SJCRH30 (cell line): Measurements from ENCODE around the gene C19orf25. TPM values are rescaled to one million over a fixed set of nuclear protein-coding genes. Genes with fewer than 3 reads are reported as not detected.
"Not testable (repeated sequence)": the region's sequence is repeated elsewhere in the genome, so short reads cannot be mapped to it uniquely, and the experiment has no call there.

Source experiments
- DNase-seq, 2 experiments: peaks; one replicate each; pipeline ENCODE4 v3.0.0-alpha.2; 2015 to 2020
- H3K27ac ChIP-seq: fragments of 250-450 bp; sonication (Bioruptor Pico); 2 replicates; pipeline ENCODE4 v1.5.1; 2020; ENCODE audit warnings: mild to moderate bottlenecking, moderate library complexity
- H3K27me3 ChIP-seq: fragments of 250-450 bp; sonication (Bioruptor Pico); 2 replicates; pipeline ENCODE4 v1.5.1; 2020; ENCODE audit warnings: mild to moderate bottlenecking, moderate library complexity
- H3K36me3 ChIP-seq: fragments of 250-450 bp; sonication (Bioruptor Pico); 2 replicates; pipeline ENCODE4 v1.5.1; 2020; ENCODE audit warnings: mild to moderate bottlenecking, moderate library complexity
- H3K4me1 ChIP-seq: fragments of 250-450 bp; sonication (Bioruptor Pico); 2 replicates; pipeline ENCODE4 v1.5.1; 2020; ENCODE audit warnings: mild to moderate bottlenecking, moderate library complexity
- H3K4me3 ChIP-seq: fragments of 250-450 bp; sonication (Bioruptor Pico); 2 replicates; pipeline ENCODE4 v1.5.1; 2020; ENCODE audit warnings: mild to moderate bottlenecking, moderate library complexity
- H3K9me3 ChIP-seq: fragments of 250-450 bp; sonication (Bioruptor Pico); replicated peaks from 2 replicates; pipeline ENCODE4 v1.5.1; 2020; ENCODE audit warnings: mild to moderate bottlenecking, moderate library complexity
- total RNA-seq: library from RNA; depleted of rRNA; stranded (reverse); fragments of >200 nt; shearing (Covaris generic); gene quantifications from 2 replicates; pipeline ENCODE4 v1.2.3, GENCODE V29; 2014

C19orf25 gene
- total RNA-seq, 1 experiment from 2014 or later = 26.6 TPM

DNA sequence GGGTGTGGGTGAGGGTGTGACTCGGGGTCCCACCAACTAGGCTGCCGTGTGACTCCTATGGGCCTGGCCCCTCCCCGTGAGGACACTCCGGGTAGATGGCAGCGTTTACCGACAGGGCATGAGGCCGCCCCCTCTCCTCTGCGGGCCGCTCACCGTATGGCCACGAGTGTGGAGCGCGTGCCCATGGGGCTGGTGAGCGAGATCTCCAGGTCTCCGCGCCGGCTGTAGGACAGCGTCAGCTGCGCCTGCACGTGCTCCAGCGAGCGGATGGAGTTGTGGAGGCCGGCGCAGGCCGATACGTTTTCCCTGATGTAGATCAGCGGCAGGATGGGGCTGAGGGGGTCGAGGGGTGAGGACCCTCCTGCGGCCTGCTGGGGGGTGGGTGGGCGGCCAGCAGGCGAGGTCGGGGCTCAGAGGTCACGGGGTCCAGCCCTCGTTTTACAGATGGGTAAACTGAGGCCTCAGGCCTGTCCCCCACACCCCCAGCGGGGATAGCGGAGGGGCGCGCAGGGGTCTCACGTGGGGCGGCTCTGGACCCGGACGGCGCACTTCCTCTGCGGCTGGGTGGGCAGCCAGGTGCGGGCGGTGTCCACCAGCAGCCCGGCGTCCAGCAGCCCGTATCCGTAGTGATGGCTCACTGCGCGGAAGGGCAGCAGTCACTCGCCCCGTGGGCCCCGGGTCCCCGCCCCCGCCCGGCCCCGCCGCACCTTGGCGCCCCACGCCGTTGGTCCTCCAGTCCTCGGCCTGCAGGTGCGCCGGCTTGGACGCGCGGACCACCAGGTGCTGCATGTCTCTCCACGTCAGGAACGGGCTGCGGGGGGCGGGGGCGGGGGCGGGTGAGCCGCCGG is 4.3 kb upstream of the C19orf25 start:
- no peak for DNase-seq
- H3K27ac ChIP-seq = no peak overlapping the region
- H3K9me3 ChIP-seq = no peaks in the 10 kb centered on the region
- H3K4me3 ChIP-seq = no peak overlapping the region
- H3K4me1 ChIP-seq = no peaks in the 10 kb centered on the region
- H3K27me3 ChIP-seq = no peaks in the 10 kb centered on the region
- no peaks in the 10 kb centered on the region for H3K36me3 ChIP-seq

DNA sequence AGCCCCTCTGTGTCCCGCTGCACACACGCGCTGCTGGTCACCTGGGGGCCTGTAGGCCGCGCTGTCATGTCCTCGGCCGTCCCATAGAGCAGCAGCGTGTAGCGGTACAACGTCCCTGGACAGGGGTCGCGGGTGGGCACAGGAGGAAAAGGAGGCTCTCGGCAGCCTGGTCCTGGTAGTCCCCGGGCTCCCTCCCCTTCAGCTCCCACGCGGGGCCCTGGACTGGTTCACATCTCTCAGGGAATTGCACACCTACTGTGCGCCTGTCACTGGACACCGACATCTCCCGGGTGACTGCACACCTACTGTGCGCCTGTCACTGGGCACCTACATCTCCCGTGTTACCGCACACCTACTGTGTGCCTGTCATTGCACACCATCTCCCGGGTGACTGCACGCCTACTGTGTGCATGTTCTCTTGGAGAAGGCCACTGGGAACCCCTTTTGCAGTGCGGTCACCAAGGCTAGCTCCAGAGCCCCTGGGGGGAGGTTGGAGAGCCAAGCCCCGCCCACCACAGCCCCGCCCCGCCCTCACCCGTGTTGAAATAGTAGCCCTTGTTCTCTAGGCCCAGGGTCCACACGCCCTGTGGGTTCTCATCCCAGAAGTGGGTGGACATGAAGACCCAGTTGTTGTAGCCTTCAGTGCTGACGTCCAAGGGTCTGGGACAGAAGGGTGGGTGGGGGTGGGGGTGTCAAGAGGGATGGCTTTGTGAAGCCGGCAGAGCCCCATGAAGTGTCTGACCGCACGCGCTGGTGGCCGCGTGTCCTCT is 3.5 kb upstream of the C19orf25 start:
- no peak for DNase-seq
- Histone ChIP-seq H3K27ac (no peak overlapping the region), H3K4me1 (no peaks in the 10 kb centered on the region), H3K9me3 (no peaks in the 10 kb centered on the region), H3K4me3 (no peak overlapping the region), H3K36me3 (peaks cover 1% of the 10 kb centered on the region; the same call in 1 of the 2 replicates), H3K27me3 (no peaks in the 10 kb centered on the region)

DNA sequence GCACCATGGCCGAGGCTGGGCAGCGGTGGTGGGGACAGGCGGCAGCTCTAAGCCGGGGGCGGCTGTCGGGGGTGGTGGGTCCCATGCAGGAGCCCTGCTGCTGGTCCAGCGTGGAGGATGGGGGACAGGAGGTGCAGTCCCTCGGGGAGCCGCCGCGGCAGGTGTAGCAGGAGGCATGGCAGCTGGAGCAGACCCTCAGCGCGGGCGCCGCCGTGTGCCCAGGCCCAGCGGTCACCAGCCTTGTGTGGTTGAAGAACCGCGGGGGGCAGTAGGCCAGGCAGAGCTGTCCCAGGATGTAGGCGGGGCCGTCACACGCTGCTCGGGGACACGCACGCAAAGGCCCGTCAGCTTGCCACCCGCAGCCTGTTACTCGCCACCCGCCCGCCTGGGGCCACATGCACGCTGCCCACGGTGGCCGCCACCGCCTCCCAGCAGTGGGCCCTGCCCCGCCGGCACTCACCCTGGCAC is 2.9 kb upstream of the C19orf25 start:
- Histone ChIP-seq H3K4me3 (no peak overlapping the region), H3K4me1 (no peaks in the 10 kb centered on the region), H3K27me3 (no peaks in the 10 kb centered on the region), H3K36me3 (peaks cover 4% of the 10 kb centered on the region; the same call in 1 of the 2 replicates), H3K9me3 (no peaks in the 10 kb centered on the region), H3K27ac (no peak overlapping the region)
- DNase-seq = no peak

DNA sequence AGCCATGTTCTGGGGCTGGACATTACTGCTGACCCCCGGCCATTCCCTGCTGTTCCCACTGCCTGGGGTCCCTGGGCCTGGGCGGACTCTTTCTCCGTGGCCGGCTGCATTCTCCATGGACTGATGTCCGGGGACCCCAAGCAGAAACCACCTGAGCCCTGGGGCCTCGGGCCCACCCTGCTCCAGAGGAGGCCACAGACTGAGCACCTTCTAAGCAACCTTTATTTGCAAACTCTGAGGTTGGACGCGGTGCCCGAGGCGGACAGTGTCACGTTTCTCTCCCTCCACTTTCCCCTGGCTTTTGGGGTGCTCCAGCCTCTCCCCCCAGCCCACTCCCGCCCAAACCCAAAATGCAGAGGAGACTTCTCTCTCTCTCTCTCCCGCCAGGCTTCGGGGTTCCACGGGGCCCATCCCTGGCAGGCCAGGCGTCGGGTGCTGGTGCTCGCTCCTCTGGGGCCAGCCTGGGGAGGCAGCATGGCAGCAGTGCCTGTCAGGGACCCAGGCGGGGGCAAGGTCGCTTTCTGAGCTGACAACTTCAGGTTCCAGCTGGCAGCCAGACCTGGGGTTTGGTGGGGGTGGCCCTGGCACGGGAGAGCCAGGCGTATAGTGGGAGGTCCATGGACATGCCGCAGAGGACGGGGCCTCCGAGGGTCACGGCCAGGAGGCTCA is 2.3 kb upstream of the C19orf25 start:
- H3K4me3 ChIP-seq = no peak overlapping the region
- no peak for DNase-seq
- H3K27ac ChIP-seq = no peak overlapping the region
- H3K9me3 ChIP-seq = no peaks in the 10 kb centered on the region
- H3K4me1 ChIP-seq = no peaks in the 10 kb centered on the region
- H3K36me3 ChIP-seq = peaks cover 4% of the 10 kb centered on the region; the same call in 1 of the 2 replicates
- no peaks in the 10 kb centered on the region for H3K27me3 ChIP-seq

DNA sequence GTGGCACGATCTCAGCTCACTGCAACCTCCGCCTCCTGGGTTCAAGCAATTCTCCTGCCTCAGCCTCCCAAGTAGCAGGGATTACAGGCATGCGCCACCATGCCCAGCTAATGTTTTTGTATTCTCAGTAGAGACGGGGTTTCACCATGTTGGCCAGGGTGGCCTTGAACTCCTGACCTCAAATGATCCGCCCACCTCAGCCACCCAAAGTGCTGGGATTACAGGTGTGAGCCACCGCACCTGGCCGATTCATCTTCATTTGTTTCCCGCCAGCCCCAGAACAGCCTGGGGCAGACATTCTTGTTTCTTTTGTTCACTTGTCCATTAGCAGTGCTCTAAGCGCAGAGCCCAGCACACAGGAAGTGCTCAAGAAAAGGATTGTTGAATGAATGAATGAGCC is 2.0 kb downstream of the C19orf25 start:
- H3K4me1 ChIP-seq, H3K9me3 ChIP-seq: not testable (repeated sequence)

DNA sequence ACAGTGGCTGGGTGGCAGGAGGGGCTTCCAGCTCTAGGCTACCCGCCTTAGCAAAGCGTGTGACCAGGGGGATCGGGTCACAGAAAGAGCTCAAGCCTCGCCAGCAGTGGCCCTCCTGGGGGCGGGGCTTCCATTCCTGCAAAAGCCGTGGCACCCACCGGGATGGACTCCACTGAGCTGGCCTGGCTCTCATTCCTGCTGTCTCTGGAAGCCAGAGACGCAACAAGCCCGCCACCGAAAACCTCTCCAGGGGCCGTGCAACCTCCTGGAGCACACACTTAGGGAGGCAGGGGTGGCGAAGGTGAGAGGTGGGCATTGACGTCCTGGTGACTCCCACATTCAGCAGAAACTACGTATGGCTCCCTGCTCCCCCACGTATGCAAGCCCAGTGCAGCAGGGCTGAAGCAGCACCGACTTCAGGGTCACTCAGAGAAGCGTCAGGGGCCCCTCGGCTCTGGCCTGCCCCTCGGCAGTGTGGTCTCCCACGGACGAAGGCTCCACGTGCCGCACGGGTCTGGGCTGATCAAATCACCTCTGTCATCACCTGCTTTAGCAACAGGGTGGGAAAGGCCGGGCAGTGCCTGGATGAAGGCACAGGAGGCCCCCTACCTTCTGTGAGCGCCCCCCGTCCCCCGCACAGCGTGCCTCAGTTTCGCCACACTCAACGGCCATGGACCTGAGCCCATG is 3.1 kb downstream of the C19orf25 start:
- Histone ChIP-seq H3K36me3 (peaks cover 4% of the 10 kb centered on the region; the same call in 1 of the 2 replicates), H3K4me3 (no peak overlapping the region), H3K27ac (no peak overlapping the region), H3K4me1 (peaks cover 2% of the 10 kb centered on the region; the same call in 1 of the 2 replicates), H3K9me3 (no peaks in the 10 kb centered on the region), H3K27me3 (no peaks in the 10 kb centered on the region; the same call in 1 of the 2 replicates)
- no peak for DNase-seq

More for the DNA sequence above, 2.0 kb downstream of the C19orf25 start:
- not testable (repeated sequence) for H3K27me3 ChIP-seq, H3K36me3 ChIP-seq, H3K27ac ChIP-seq, DNase-seq, H3K4me3 ChIP-seq

DNA sequence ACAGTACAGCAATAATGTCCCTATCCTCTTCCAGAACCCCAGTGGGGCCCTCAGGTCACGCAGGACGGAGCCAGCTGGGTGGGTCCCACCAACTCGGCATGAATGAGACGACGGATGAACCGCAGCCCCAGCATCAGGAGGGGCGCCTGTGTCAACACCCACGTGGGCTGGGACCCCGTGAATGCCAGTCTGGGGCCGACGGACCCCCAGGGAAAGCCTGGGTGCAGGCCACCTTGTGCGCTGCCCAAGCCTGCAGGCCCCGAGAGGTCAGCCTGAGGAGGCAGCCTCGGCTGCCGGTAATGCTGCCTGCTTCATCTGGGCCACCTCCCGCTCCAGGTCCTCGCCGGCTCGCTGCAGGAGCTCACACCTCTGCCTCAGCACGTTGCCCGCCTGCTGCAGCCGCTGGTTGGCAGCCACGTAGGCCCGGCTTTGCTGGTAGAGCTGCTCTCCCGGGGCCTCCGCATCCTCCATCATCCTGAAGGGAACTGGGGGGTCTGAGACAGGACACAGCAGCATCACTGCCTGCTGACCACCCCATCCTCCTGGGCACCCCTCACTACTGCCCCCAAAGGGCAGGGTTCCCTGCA is 4.2 kb downstream of the C19orf25 start:
- H3K36me3 ChIP-seq = peaks cover 4% of the 10 kb centered on the region; the same call in 1 of the 2 replicates
- no peak overlapping the region for H3K27ac ChIP-seq
- H3K4me1 ChIP-seq = peaks cover 2% of the 10 kb centered on the region; the same call in 1 of the 2 replicates
- H3K9me3 ChIP-seq = no peaks in the 10 kb centered on the region
- H3K4me3 ChIP-seq = no peak overlapping the region
- no peak for DNase-seq
- H3K27me3 ChIP-seq = no peaks in the 10 kb centered on the region; the same call in 1 of the 2 replicates

DNA sequence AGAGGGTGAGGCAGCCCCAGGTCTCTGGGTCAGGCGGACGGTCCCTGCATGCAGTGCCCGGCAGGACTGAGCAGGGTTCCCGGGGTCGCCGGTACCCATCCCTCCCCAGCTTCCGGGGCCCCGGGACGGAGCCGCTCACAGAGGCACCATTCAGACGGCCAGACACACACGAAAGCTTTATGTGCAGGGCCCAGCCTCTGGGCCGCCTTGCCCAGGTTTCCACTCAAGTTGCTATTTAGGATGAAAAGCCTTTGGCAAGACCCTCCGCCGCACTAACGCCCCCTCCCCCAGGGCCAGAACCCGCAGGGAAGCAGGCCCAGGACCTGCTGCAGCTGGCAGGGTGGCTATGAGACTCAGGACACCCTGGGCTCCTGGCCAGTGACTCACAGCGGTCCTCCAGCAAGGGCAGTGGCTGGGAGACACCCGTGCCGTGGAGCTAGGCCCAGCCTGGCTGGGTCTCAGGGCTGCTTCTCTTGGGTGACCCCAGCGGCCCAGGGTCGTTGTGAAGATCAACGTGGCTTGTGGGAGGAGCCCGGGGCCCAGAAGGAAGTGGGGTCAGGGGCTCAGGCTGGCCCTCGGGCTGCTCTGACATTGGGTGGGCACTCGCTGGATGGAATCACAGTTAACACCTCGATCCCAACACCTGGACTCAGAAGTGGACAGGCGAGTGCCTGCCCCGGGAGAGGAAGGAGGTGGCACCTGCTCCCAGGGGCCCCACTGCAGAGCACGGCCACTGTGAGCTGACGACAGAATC is 4.8 kb downstream of the C19orf25 start:
- Histone ChIP-seq H3K4me1 (peaks cover 2% of the 10 kb centered on the region; the same call in 1 of the 2 replicates), H3K9me3 (no peaks in the 10 kb centered on the region), H3K27me3 (no peaks in the 10 kb centered on the region; the same call in 1 of the 2 replicates), H3K27ac (no peak overlapping the region), H3K36me3 (peaks cover 4% of the 10 kb centered on the region; the same call in 1 of the 2 replicates), H3K4me3 (no peak overlapping the region)
- DNase-seq = no peak

DNA sequence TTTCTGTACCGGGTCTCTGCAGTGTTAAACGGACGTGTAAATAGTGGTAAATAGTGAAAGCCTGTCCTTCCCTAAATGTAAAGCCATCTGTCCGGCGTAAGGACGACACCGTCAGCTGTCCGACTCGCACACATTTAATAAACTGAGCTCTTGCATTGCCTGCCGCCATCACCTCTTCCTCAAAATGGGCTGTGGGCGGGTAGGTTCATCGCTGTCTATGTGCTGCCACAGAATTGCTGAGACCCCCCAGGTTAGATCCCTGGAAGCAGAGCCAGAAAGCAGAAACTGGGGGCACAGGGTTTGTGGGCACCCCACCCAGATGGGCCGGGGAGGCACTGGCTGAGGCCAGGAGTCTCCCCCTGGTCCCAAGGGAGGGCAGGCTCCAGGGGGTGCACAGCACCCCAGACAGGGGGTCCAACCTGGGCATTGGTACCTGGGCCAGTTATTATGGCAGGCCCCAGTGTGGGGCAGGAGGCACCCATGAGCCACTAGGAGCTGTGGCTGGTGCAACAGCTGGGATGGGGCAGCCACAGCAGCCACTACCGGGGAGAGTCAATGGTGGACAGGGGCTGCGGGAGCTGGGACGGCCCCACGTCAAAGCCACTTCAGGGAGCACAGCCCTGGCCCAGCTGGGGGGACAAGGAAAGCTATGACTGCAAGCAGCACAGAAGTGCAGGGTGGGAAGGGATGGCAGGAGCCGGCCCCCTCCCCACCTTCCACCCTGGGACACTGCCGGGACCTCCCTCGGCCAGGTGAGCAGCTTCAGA is 5.7 kb downstream of the C19orf25 start:
- Histone ChIP-seq H3K4me3 (no peak overlapping the region), H3K4me1 (peaks cover 2% of the 10 kb centered on the region; the same call in 1 of the 2 replicates), H3K27me3 (no peaks in the 10 kb centered on the region; the same call in 1 of the 2 replicates), H3K27ac (no peak overlapping the region), H3K9me3 (no peaks in the 10 kb centered on the region), H3K36me3 (peaks cover 4% of the 10 kb centered on the region; the same call in 1 of the 2 replicates)
- DNase-seq = no peak

DNA sequence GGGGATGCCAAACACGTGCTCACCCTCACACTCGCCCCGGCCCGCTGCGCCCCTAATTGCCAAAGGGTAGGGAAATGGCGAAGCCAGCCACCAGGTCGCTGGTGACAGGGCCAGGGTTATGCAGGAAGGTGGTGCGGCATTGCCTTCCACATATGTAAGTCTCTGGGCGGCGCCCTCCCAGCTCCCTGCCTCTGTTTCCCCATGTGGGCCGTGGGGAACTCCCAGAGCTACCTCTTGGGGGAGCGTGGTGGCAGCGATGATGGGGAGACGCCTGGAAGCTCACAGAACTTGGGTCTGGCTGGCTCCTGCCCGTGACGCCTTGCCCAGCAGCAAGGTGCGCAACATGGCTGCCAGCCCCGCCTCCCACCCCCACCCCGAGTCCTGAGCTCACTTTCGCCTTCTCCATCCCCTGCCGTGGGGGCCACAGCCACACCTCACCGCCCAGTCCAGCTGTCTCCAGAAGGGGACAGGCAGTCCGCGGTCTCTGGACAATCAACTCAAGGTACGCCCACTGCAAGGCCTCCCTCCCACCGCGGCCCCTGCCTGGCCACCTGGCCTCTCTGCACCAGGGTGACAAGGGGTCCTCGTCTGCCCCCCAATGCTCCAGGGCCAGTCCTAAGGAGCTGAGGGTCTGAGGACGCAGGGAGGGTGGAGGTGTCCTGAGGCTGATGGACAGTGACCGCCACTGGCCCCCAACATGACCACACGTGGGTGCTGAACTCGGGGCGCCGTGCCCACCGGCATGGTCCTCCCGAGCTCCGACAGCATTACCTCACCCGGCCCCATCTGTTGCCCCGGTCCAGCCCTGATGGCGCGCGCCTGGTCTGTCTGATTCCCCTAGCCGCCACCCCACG is 6.6 kb downstream of the C19orf25 start:
- Histone ChIP-seq H3K4me1 (peaks cover 2% of the 10 kb centered on the region; the same call in 1 of the 2 replicates), H3K4me3 (no peak overlapping the region), H3K27me3 (no peaks in the 10 kb centered on the region; the same call in 1 of the 2 replicates), H3K27ac (no peak overlapping the region), H3K36me3 (peaks cover 2% of the 10 kb centered on the region; the same call in 1 of the 2 replicates), H3K9me3 (no peaks in the 10 kb centered on the region)
- DNase-seq = no peak

DNA sequence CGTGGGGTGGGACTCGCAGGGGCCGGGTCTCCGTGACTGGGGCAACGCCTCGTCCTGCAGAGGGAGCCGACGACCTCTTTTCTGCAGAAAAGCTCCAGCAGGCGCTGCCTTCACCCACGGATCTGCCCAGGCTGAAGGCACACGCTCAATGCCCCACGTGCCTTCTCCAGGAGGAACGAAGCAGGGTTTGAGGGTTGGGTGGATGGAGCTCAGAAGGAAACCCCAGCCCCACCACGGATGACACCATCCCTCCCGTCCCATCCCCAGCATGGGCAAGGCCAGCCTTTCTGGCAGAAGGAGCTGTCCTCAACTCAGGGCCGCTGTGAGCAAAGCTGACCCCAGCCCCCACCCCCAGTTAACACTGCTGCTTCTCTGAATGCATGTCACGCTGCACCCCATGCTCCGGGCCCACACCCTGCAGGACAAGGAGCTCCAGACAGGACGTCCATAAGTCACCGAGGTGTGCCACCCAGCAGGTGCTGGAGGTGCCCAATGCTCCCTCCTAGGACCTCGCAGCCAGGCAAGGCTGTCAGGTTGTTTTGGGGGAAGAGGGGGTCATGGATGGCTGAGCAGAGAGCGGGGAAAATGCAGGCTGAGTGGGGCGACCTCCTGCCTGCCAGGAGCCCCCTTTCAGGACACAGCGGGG is 7.4 kb downstream of the C19orf25 start:
- Histone ChIP-seq H3K4me1 (peaks cover 2% of the 10 kb centered on the region; the same call in 1 of the 2 replicates), H3K27ac (no peak overlapping the region), H3K27me3 (no peaks in the 10 kb centered on the region; the same call in 1 of the 2 replicates), H3K9me3 (no peaks in the 10 kb centered on the region), H3K36me3 (no peaks in the 10 kb centered on the region), H3K4me3 (no peak overlapping the region)
- DNase-seq = no peak
